Neural progenitor cell (in vitro differentiated cells): ENCODE measurements around the gene ITGA5. TPM values are rescaled to one million over a fixed set of nuclear protein-coding genes. Genes with fewer than 3 reads are reported as not detected.

Source experiments
- DNase-seq: peaks from one replicate; pipeline ENCODE4 v3.0.0-alpha.2; 2016; ENCODE audit warnings: low spot score
- H2AFZ ChIP-seq: fragments of 200-600 bp; sonication (generic); replicated peaks from 2 replicates; pipeline ENCODE4 v1.6.1; 2016; ENCODE audit warnings: antibody characterized with exemption
- H3F3A ChIP-seq: fragments of 200-600 bp; sonication (generic); 2 replicates; pipeline ENCODE4 v1.6.1; 2016; ENCODE audit warnings: antibody characterized with exemption, low read depth
- H3K27ac ChIP-seq: fragments of 200-600 bp; sonication (generic); 2 replicates; pipeline ENCODE4 v1.5.1; 2016; ENCODE audit warnings: mild to moderate bottlenecking
- H3K27me3 ChIP-seq: fragments of 200-600 bp; sonication (generic); 2 replicates; pipeline ENCODE4 v1.6.1; 2016; ENCODE audit warnings: mild to moderate bottlenecking, moderate library complexity
- H3K36me3 ChIP-seq: fragments of 200-600 bp; sonication (generic); 2 replicates; pipeline ENCODE4 v1.5.1; 2016
- H3K4me1 ChIP-seq: fragments of 200-600 bp; sonication (generic); 2 replicates; pipeline ENCODE4 v1.6.1; 2016; ENCODE audit warnings: mixed run types
- H3K4me2 ChIP-seq: fragments of 200-600 bp; sonication (generic); 2 replicates; pipeline ENCODE4 v1.6.1; 2016
- H3K4me3 ChIP-seq: fragments of 200-600 bp; sonication (generic); 2 replicates; pipeline ENCODE4 v1.5.1; 2016
- H3K79me2 ChIP-seq: fragments of 200-600 bp; sonication (generic); 2 replicates; pipeline ENCODE4 v1.6.1; 2016; ENCODE audit warnings: low read depth
- H3K9ac ChIP-seq: fragments of 200-600 bp; sonication (generic); 2 replicates; pipeline ENCODE4 v1.6.1; 2016
- H3K9me3 ChIP-seq: fragments of 200-600 bp; sonication (generic); 2 replicates; pipeline ENCODE4 v1.5.1; 2016; ENCODE audit warnings: low read depth
- H4K20me1 ChIP-seq: fragments of 200-600 bp; sonication (generic); 2 replicates; pipeline ENCODE4 v1.6.1; 2016; ENCODE audit warnings: low read depth
- H3K27ac Mint-ChIP-seq: 3 replicates; pipeline ENCODE4 v1.8.0; 2021; ENCODE audit warnings: mixed read lengths
- H3K27me3 Mint-ChIP-seq: 2 replicates; pipeline ENCODE4 v1.8.0; 2022; ENCODE audit warnings: low read depth, mild to moderate bottlenecking, inconsistent platforms, moderate library complexity, mixed read lengths; ENCODE audit not compliant: insufficient read depth
- H3K36me3 Mint-ChIP-seq: 3 replicates; pipeline ENCODE4 v1.8.0; 2021; ENCODE audit warnings: mixed read lengths
- H3K4me1 Mint-ChIP-seq: 3 replicates; pipeline ENCODE4 v1.8.0; 2021; ENCODE audit warnings: mixed read lengths
- H3K4me3 Mint-ChIP-seq: 3 replicates; pipeline ENCODE4 v1.8.0; 2021; ENCODE audit warnings: mild to moderate bottlenecking, moderate library complexity, mixed read lengths
- H3K9me3 Mint-ChIP-seq: 3 replicates; pipeline ENCODE4 v1.8.0; 2020; ENCODE audit warnings: mixed read lengths
- CTCF ChIP-seq: fragments of 200-600 bp; sonication (generic); IDR thresholded peaks from 2 replicates; pipeline ENCODE4 v1.5.1; 2017; ENCODE audit warnings: antibody characterized with exemption, mild to moderate bottlenecking
- EZH2 ChIP-seq: fragments of 200-600 bp; sonication (generic); IDR thresholded peaks from 2 replicates; pipeline ENCODE4 v1.6.1; 2017; ENCODE audit warnings: antibody characterized with exemption, mild to moderate bottlenecking, moderate library complexity
- EZH2phosphoT487 ChIP-seq: fragments of 200-600 bp; sonication (generic); IDR thresholded peaks from 2 replicates; pipeline ENCODE4 v1.6.1; 2017; ENCODE audit warnings: antibody characterized with exemption
- total RNA-seq: library from RNA; depleted of rRNA; stranded (reverse); fragments of >200 nt; gene quantifications from 2 replicates; pipeline ENCODE4 v1.2.3, GENCODE V29; 2015; ENCODE audit warnings: low replicate concordance

ITGA5 gene
- total RNA-seq, 1 donor from 2014 or later, result 37.7 TPM

DNA sequence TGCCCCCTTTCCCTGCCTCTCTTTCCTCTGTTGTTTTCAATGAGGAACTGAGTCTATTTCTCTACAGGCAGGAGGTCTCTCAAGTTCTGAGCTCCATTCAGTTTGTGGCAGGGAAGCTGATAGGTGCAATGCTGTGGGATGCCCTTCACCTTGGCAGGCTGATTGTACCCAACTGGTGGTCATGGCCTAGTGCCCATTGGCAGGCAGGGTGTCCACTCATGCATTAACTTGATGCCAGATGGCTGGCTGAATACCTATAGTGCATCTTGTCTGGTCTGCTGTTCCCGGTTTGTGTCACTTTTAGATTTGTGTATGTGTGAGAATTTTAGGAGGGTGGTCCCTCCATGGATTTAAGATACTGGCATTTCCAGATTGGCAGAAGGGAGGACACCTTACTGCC lies 20.0 kb upstream of the ITGA5 start:
- Histone ChIP-seq H3K27ac (no peak overlapping the region), H4K20me1 (no peaks in the 10 kb centered on the region), H2AFZ (no peak overlapping the region), H3K9ac (no peak overlapping the region), H3F3A (peaks cover 23% of the 10 kb centered on the region), H3K27me3 (peaks cover 29% of the 10 kb centered on the region), H3K4me1 (peaks cover 12% of the 10 kb centered on the region), H3K4me2 (no peak overlapping the region), H3K9me3 (no peaks in the 10 kb centered on the region), H3K36me3 (no peaks in the 10 kb centered on the region), H3K79me2 (no peaks in the 10 kb centered on the region), H3K4me3 (no peak overlapping the region)
- Mint-ChIP-seq H3K27me3 (peaks cover 8% of the 10 kb centered on the region), H3K36me3 (no peaks in the 10 kb centered on the region), H3K4me1 (peaks cover 7% of the 10 kb centered on the region), H3K4me3 (no peak overlapping the region), H3K27ac (no peak overlapping the region), H3K9me3 (no peaks in the 10 kb centered on the region)
- no peak for TF ChIP-seq CTCF
- no peak for DNase-seq

DNA sequence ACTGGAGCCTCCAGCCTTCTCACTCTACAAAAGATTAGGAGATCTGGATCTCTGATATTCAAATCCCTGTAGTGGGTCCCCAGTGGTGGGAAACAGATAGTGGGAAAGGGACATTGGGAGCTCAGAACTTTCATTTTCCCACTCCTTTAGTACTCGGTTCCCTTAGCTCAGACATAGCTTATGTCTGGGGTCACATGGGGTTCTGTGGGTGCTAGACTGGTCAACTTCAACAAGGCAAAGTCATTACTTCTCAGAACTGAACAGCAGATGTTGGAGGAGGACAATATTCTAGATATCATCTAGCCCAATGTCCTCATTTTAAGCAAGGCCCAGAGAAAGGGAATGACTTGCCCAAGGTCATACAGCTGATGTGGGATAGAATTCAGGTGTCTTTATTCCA lies 19.5 kb upstream of the ITGA5 start:
- no peak for TF ChIP-seq EZH2phosphoT487
- no peak for TF ChIP-seq CTCF
- H4K20me1 ChIP-seq, result no peaks in the 10 kb centered on the region
- H3K9ac ChIP-seq, result no peak overlapping the region
- H3K9me3 ChIP-seq, result no peaks in the 10 kb centered on the region
- Mint-ChIP-seq H3K36me3 (no peaks in the 10 kb centered on the region), H3K4me3 (no peak overlapping the region), H3K9me3 (no peaks in the 10 kb centered on the region), H3K27me3 (peaks cover 7% of the 10 kb centered on the region), H3K27ac (no peak overlapping the region), H3K4me1 (peaks cover 7% of the 10 kb centered on the region)
- peaks cover 25% of the 10 kb centered on the region for H3K27me3 ChIP-seq
- no peak overlapping the region for H3K4me2 ChIP-seq
- peaks cover 12% of the 10 kb centered on the region for H3K4me1 ChIP-seq
- DNase-seq, result no peak
- no peak overlapping the region for H3K27ac ChIP-seq
- no peak overlapping the region for H2AFZ ChIP-seq
- peaks cover 23% of the 10 kb centered on the region for H3F3A ChIP-seq
- H3K79me2 ChIP-seq, result no peaks in the 10 kb centered on the region
- H3K4me3 ChIP-seq, result no peak overlapping the region
- no peaks in the 10 kb centered on the region for H3K36me3 ChIP-seq

GRCh38 chr12:54437697-54438096 lies 18.6 kb upstream of the ITGA5 start:
- no peak overlapping the region for H3K27ac Mint-ChIP-seq
- DNase-seq, result no peak

More at GRCh38 chr12:54437697-54438096, 18.6 kb upstream of the ITGA5 start:
- Histone ChIP-seq H3F3A (peaks cover 26% of the 10 kb centered on the region), H4K20me1 (no peaks in the 10 kb centered on the region), H3K4me2 (no peak overlapping the region), H3K27ac (no peak overlapping the region), H3K36me3 (no peaks in the 10 kb centered on the region), H3K79me2 (no peaks in the 10 kb centered on the region), H3K4me3 (no peak overlapping the region), H3K27me3 (peaks cover 18% of the 10 kb centered on the region), H3K9ac (no peak overlapping the region), H3K4me1 (peaks cover 13% of the 10 kb centered on the region), H3K9me3 (no peaks in the 10 kb centered on the region), H2AFZ (no peak overlapping the region)
- Mint-ChIP-seq H3K4me3 (no peak overlapping the region), H3K36me3 (no peaks in the 10 kb centered on the region), H3K4me1 (peaks cover 3% of the 10 kb centered on the region), H3K27me3 (peaks cover 6% of the 10 kb centered on the region), H3K9me3 (no peaks in the 10 kb centered on the region)
- no peak for TF ChIP-seq EZH2phosphoT487
- no peak for TF ChIP-seq EZH2
- no peak for TF ChIP-seq CTCF
